GM21825 (cell line): ENCODE data around the gene FBXL3.
"Not testable (repeated sequence)": the region's sequence is repeated elsewhere in the genome, so short reads cannot be mapped to it uniquely, and the experiment has no call there.

Source experiments
- ATAC-seq: cut with Tn5 transposase; IDR thresholded peaks from one replicate; pipeline ENCODE4 v1.9.1; 2021; ENCODE audit warnings: mild to moderate bottlenecking, moderate library complexity; ENCODE audit not compliant: unreplicated experiment

FBXL3 gene

DNA sequence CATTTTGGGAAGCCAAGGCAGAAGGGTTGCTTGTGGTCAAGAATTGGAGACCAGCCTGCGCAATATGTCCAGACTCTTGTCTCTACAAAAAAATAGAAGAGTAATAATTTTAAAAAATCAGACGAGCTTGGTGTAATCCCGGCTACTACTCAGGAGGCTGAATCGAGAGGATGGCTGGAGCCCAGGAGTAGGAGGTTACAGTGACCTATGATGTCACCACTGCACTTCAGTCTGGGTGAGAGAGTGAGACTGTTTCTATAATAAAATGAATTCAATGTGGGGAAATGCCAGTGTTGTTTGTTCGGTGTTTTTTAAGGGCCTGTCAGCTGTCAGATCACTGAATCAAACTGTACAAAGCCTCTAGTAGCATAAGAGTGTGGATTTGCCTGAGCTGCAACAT, 1.2 kb upstream of the FBXL3 start:
- no peak for ATAC-seq

DNA sequence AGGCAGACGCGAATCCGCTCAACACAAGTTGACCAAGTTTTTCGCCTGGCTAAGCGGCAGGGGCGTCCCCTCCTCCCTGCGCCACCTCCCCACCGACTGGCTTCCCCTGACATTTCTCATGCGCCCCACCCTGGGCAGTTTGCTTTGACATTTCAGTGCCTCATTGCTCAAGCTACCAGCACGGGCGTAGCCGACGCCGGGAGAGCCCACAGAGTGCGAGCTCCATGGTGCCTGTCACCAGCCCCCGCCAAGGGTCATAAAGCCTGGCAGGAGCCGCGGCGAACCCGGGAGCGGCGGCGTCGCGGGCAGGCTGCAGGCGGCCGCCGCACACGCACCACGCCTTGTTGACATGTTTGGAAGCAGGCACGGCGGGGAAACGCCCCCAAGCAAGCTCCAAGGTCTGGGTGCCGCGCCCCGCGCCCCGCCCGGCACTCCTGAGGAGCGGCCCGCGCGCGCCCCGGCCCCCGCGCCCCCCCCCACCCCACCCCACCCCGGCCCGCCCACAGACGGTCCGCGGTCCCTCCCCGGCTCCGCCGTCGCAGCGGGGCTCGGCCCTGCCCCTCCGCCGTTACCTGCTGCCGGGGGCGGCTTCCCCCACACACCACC, 601 bp downstream of the FBXL3 start:
- peak; percentile 54 for ATAC-seq

DNA sequence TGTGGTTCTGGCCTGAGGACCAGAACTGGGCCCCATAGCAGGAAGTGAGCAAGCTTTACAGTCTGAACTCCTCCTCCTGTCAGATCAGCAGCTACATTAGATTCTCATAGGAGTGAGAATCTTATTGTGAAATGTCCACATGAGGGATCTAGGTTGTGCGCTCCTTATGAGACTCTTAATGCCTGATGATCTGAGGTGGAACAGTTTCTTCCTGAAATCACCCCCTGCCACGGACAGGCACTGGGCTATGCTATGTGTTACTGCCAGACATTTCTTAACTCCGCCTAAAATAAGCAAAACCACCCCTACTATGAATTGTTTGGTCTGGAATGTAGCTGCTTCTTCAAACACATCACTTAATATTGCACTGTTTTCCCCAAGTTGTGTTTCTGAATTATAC, 4.6 kb downstream of the FBXL3 start:
- ATAC-seq: no peak

DNA sequence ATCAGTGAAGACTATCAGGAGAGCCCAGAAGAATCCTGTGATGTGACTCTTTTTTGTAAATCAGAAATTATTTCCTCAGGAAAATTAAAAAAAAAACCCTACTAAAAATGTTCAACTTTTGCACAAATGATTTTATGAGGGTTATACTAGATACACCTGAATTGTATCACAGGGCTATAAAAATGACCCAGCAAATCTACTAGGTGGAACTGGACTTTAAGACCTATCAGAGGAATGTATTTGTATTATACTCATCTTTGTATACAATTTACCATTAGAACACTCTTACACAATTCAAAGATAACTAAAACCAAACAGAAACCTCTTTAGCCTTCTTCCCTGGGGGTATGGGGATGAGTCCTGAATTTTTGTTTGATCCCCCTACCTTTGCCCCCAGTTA, 7.2 kb downstream of the FBXL3 start:
- ATAC-seq: no peak

DNA sequence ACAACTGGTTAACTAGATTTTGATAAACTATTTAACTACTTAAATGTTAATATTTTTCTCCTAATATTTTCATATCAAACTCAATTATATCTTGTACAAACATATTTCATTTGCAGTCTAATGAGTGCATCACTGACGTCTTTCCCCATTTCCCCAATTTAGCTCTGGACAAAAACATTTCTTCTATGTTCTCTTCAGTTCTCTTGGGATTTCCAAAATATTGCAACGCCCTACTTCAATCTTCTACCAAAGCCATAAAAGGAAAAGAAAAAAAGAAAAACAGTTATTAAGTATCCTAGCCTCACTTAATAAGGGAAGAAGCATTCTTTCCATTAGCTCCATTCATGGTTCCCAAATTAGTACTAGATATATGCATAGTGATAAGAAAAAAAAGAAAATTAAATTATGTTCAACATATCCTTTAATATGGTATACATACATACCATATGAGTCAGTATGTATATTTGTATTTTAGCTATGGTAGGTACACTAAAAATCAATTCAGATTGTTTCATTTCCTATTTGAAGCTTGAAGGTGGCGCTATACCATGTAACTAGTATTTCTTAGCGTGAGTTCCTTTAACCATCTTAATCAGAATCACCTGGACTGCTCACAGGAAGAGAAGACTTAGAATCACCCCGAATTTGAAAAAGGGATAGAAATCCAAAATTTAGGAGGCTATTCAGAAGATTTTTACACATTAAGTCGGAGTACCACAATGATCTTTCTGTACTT, 9.9 kb downstream of the FBXL3 start:
- no peak for ATAC-seq

DNA sequence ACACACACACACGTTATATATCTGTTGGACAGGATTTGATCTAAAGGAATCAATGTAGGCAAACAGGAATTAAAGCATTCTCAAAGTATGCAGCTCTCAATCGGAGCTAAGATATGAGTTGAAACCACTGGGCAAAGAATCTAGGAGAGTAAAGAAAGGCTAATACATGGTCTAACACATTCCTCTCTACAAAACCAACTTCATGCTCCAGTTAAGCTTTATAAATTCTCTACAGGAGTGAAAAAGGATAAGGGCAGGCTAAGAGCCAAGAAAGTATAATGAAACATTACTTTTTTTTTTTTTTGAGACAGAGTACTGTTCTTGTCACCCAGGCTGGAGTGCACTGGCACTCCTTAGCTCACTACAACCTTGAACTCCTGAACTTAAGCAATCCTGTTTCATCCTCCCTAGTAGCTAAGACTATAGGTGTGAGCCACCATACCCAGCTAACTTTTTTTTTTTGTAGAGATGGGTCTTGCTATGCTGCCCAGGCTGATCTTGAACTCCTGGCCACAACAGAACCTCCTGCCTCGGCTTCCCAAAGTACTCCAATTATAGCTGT, 10.6 kb downstream of the FBXL3 start:
- no peak for ATAC-seq

DNA sequence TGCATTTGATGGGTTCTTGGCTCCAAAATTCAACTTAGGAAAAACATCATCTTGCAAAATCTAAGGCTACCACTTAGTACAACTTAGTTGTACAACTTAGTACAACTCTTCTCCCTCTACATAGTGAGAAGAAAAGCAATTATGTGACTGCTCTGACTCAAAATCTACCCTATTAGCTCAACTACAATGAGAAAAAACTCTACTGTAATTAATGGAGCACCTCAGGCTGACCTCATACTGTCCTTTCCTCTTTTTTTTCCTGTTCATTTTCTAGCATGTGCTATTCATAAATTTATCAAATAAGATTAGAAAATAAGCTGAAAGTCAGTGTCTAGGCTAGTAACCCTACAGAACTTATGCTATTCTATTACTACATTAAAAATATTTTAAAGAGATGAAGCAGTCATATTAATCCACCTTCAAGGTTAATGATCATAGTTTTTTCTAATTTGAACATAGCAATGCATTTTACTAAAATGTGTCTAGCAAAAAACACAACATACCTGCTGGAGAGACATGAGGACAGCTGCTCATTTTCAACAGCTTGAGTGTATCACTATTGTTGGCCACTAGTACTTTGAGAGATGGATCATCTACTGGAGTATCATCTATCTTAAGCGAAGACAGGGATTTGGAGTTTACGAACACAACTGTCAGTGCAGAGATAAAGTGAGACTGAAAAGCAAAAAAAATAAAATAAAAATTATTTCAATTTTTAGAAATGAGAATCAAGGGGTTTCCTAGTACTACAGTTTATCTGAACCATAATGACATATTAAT, 11.9 kb downstream of the FBXL3 start:
- no peak for ATAC-seq

DNA sequence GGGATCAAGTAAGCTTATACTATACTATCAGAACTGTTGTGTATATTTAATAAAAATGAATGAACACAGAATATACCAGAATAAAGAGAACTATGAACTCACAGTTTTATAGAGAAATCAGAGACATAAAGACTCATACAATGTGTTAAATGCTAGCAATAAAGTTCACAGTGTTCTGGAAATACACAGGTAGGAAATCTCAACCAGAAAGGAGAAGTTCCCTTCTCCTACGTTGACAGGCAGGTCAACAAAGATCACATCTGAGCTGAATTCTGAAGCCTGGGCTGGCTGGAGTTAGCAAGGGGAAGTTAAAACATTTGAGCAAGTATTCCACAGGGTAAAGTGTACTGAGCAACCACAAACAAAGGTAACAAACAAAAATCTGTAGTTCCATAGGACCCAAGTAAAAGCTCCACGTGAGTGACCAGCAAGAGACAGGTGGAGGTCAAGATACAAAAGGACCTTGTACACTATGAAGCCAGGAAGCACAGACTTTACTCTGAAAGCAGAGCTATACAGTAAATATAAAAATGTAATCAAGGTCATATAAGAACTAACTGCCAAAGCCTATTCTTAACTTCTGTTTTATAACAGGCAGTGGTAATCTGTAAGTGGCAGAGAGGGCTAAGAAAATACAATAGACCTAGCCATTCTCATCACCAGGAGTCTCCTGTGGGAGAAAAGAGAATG, 13.0 kb downstream of the FBXL3 start:
- ATAC-seq: no peak

DNA sequence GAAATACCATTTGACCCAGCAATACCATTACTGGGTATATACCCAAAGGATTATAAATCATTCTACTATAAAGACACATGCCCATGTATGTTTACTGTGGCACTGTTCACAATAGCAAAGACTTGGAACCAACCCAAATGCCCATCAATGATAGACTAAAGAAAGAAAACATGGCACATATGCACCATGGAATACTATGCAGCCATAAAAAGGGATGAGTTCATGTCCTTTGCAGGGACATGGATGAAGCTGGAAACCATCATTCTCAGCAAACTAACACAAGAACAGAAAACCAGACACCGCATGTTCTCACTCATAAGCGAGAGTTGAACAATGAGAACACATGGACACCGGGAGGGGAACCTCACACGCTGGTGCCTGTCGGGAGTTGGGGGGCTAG, 17.2 kb downstream of the FBXL3 start:
- not testable (repeated sequence) for ATAC-seq

DNA sequence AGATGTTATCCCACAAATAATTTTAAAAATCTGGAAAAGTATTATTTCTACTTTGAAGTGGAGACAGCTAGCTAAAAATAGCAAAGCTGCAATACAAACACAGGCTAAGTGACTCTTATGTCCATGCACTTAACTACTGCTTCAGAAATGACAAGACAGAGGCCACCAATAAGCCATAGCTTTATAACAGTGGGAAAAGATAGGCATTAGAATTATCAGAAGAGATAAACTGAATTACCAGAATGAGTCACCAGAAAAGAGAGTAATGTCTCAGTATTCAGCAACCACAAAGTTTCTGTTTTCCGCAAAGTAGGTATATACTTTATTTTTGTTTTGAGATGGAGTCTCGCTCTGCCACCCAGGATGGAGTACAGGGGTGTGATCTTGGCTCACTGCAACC, 17.9 kb downstream of the FBXL3 start:
- no peak for ATAC-seq

DNA sequence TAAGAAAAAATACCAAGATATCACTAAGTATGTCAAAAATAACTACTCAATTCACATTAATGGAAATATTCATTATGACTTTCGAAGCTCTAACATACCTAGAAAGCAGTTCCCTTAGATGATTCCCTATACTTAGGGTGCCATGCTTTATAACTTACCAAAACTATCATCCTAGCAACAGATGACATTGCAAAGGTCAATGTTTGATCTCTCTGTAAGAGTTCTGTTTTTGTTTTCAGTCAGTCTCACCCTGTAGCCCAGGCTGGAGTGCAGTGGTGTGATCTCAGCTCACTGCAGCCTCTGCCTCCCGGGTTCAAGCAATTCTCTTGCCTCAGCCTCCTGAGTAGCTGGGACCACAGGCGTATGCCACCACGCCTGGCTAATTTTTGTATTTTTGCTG, 18.6 kb downstream of the FBXL3 start:
- not testable (repeated sequence) for ATAC-seq

DNA sequence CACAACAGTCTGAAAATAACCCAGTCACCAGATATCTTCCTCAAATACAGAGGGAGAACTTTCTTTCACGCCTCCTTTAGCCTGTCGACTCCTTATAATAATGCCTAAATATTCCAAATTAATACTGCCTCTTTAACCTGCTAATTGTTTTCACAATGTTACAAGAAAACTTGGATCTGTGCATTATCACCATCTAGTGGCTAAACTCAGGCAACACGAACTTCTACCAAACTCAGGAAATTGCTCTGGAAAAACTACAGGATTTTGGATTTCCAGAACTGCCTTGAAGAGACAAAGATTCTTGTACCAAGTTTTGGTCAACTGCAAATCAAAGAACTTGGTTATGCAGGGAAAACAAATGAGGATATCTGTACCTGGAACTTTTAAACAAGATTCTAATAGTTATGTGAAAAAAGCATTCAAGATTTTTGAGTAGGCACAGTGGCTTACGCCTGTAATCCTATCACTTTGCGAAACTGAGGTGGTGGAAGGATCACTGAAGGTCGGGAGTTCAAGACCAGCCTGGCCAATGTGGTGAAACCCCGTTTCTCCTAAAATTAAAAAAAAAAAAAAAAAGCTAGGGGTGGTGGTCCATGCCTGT, 24.3 kb downstream of the FBXL3 start:
- ATAC-seq: no peak

DNA sequence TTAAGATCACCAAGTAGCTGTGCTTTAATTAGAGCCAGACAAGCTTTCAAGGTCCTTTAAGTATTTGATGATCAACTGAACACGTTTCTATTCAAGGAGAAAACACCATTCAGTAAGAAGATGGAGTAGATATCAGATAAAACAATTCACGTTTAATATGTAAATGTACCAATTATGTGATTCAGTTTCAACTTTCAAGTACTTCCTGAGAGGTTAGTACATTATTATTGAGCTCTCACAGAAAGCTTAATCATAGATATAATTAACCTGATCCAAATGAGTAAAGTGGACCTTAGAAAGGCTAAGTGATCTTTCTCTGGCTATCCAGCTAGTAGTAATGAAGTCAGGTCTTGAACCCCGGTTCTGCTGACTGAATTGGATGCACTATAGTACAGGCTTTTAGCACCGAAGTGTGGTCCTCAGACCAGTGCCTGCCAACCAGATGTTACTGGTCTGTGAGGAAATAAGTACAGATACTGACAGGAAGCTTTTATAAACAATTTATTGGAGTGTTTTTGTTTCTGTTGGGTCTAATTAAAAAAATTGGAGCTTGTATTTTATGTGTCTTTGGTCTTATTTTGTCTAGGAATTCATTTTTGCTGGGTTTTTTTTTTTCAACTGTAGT, 24.9 kb downstream of the FBXL3 start:
- no peak for ATAC-seq

DNA sequence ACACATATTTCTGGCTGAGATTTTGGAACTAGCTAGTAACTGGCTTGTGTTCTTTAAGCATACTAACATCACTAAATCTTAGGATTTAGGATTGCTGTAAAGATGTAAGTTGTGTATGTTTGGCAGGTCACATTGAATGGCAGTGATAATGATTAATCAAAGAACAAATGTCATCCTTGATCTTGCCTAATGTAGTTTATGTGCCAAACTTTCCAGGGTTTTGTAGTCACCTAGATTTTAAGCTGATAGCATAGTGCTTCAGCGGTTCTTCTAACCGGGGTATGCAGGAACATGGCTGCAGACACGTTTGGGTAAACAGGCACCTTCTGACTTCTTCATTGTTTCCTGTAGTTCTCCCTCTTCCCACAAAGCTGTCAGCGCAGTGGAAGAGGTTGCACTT, 25.4 kb downstream of the FBXL3 start:
- no peak for ATAC-seq

DNA sequence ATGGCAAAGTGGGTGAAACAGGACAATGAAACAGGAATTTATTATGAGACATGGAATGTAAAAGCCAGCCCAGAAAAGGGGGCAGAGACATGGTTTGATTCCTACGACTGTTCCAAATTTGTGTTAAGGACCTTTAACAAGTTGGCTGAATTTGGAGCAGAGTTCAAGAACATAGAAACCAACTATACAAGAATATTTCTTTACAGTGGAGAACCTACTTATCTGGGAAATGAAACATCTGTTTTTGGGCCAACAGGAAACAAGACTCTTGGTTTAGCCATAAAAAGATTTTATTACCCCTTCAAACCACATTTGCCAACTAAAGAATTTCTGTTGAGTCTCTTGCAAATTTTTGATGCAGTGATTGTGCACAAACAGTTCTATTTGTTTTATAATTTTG, 26.5 kb downstream of the FBXL3 start:
- no peak for ATAC-seq

DNA sequence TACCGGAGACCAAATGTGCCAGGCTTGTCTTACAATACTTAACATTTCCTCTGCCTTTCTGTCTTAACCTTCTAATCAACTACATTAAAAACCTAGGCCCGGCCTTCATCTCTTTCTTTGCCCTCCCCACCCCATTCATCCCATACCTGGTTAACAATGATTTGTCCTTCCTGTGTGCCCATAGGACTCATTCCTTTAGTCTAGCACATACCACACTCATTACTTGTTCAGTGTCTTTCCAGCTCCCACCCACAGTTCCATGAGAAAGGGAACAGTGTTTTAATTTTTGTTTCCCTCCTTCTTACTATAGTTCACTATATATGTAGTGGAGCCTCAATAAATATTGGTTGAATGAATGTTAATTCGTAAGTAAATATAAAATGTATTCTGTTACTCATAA, 32.7 kb downstream of the FBXL3 start:
- no peak for ATAC-seq

DNA sequence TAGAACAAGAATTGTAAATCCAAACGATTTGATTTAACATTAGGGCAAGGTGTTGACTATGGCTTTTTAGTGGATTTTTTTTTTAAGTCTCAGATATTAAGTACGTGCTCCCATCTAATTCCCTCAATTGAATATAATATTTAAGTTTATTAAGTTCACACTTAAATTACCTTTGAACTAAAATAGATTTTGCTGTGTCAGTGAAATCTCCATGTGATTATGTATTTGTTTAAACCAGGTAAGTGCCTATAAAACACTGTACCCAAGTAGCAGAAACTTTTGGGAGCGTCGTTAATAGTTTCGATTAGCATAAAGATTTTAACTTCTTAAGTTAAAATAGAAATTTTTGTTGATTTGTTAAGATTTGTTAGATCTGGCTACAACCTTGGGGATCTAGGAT, 33.5 kb downstream of the FBXL3 start:
- no peak for ATAC-seq

DNA sequence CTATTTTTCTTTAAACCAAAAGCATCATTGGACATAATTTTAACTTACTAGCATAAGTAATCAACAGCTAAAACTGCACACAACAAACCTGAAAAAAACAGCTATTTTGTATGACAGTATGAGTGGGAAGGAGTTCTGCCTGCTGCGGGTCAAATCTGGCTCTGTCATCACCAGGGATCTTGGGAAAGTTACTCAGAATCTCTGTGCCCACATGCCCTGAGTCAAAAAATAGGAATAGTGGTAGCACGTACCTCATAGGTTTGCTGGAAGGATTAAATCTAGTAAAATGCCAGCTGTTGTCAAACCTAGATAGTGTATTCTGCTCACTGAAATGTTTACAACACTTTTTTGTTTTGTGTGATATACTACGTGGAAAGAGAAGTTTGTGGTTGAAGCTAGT, 33.9 kb downstream of the FBXL3 start:
- no peak for ATAC-seq

DNA sequence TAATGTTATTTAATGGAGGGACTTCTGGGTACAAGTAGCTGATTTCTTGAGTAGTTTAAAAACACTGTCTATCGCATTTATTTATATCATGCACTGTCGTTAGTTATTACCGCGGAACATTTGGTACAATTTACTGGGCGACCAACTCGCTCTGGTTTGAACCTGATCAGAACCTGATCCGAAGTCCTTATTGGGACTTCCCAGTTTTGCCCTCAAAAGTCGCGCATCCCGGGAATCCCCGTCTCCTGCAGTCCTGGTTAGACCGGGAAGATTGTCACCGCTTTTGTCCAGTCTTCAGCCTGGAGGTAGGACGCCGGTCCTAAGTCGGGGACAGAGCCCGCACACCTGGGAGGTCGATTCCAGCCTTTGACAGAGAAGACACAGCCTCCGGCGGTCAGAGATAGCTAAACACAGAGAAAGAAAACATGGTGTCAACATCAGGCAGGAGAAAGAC, 34.4 kb downstream of the FBXL3 start:
- no peak for ATAC-seq

DNA sequence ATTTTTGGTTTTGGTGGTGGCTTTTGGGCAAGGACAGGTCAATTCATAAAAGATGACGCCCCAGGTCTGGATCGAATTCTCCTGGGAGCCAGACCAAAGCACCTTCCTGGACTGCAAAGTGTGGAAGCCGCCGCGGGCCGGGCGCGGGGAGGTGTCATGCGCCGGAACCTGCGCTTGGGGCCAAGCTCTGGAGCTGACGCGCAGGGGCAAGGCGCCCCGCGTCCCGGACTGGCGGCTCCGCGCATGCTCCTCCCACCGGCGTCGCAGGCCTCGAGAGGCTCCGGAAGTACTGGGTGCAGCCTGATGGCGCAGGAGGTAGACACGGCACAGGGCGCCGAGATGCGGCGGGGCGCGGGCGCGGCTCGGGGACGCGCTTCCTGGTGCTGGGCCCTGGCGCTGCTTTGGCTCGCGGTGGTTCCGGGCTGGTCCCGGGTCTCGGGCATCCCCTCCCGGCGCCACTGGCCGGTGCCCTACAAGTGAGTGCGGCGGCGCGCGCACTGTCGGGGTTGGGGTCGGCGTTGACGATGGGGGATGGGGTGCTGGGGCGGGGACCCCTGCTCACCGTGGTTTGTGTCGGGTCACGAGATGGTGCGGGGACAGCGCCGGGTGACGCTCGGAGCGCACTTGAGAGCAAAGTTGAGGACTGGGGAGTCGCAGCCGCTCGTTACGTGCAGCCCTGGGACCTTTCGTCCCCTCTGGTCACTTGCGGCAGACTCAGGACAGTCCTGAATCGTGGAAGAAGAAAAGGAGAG, 35.0 kb downstream of the FBXL3 start, which contains the start of gene CLN5:
Gene CLN5, plus strand, starts transcription at position 286 of the 752 bp plus-strand sequence. Its CDS starts 18 bp downstream, at position 304.
- peak; percentile 98 for ATAC-seq
